RWPE2 (cell line): ENCODE data around the gene KIAA0513.

Experiments
- ATAC-seq: fragments of 200-7000 bp; cut with Tn5 transposase; 3 replicates; pipeline ENCODE4 v1.9.1; 2021; ENCODE audit warnings: low read depth
- DNase-seq: peaks from one replicate; pipeline ENCODE4 v3.0.0-alpha.2; 2020; ENCODE audit warnings: low spot score
- H3K27ac ChIP-seq: fragments of 450-650 bp; 2 replicates; pipeline ENCODE4 v1.5.1; 2017; ENCODE audit warnings: mild to moderate bottlenecking; ENCODE audit not compliant: poor library complexity, severe bottlenecking
- H3K27me3 ChIP-seq: fragments of 250-450 bp; sonication (Bioruptor Pico); 2 replicates; pipeline ENCODE4 v1.5.1; 2021; ENCODE audit warnings: mild to moderate bottlenecking, moderate library complexity; ENCODE audit not compliant: insufficient read depth, poor library complexity, severe bottlenecking
- H3K36me3 ChIP-seq: fragments of 250-450 bp; sonication (Bioruptor Pico); 2 replicates; pipeline ENCODE4 v1.5.1; 2020; ENCODE audit warnings: low read depth, mild to moderate bottlenecking, moderate library complexity
- H3K4me1 ChIP-seq: fragments of 250-450 bp; sonication (Bioruptor Pico); 2 replicates; pipeline ENCODE4 v1.5.1; 2021; ENCODE audit warnings: mild to moderate bottlenecking, moderate library complexity; ENCODE audit not compliant: insufficient read depth, poor library complexity, severe bottlenecking
- H3K4me3 ChIP-seq: fragments of 250-450 bp; sonication (Bioruptor Pico); 2 replicates; pipeline ENCODE4 v1.5.1; 2021; ENCODE audit warnings: mild to moderate bottlenecking, moderate library complexity; ENCODE audit not compliant: severe bottlenecking
- H3K9me3 ChIP-seq: fragments of 250-450 bp; sonication (Bioruptor Pico); 2 replicates; pipeline ENCODE4 v1.5.1; 2021; ENCODE audit warnings: mild to moderate bottlenecking, moderate library complexity; ENCODE audit not compliant: severe bottlenecking
- TF ChIP-seq, protein P1 (sequence below): fragments of 450-650 bp; IDR thresholded peaks from one replicate; pipeline ENCODE4 v1.5.1; 2017; ENCODE audit warnings: mild to moderate bottlenecking, moderate library complexity; ENCODE audit not compliant: poor library complexity, severe bottlenecking

Gene KIAA0513

GRCh38 chr16:85082173-85083050 lies 54.8 kb downstream of the KIAA0513 start:
- no peak for ATAC-seq
- Histone ChIP-seq H3K4me1 (no peaks in the 10 kb centered on the region), H3K36me3 (no peaks in the 10 kb centered on the region), H3K9me3 (no peaks in the 10 kb centered on the region), H3K4me3 (no peak overlapping the region), H3K27me3 (no peaks in the 10 kb centered on the region), H3K27ac (no peak overlapping the region)
- no peak for DNase-seq
- TF ChIP-seq, protein P1, sequence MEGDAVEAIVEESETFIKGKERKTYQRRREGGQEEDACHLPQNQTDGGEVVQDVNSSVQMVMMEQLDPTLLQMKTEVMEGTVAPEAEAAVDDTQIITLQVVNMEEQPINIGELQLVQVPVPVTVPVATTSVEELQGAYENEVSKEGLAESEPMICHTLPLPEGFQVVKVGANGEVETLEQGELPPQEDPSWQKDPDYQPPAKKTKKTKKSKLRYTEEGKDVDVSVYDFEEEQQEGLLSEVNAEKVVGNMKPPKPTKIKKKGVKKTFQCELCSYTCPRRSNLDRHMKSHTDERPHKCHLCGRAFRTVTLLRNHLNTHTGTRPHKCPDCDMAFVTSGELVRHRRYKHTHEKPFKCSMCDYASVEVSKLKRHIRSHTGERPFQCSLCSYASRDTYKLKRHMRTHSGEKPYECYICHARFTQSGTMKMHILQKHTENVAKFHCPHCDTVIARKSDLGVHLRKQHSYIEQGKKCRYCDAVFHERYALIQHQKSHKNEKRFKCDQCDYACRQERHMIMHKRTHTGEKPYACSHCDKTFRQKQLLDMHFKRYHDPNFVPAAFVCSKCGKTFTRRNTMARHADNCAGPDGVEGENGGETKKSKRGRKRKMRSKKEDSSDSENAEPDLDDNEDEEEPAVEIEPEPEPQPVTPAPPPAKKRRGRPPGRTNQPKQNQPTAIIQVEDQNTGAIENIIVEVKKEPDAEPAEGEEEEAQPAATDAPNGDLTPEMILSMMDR: no peak

GRCh38 chr16:85083051-85083639 lies 55.5 kb downstream of the KIAA0513 start:
- TF ChIP-seq, protein P1: no peak
- Histone ChIP-seq H3K27ac (no peak overlapping the region), H3K4me1 (no peaks in the 10 kb centered on the region), H3K4me3 (no peak overlapping the region), H3K36me3 (no peaks in the 10 kb centered on the region), H3K27me3 (no peaks in the 10 kb centered on the region), H3K9me3 (no peaks in the 10 kb centered on the region)
- ATAC-seq: no peak
- DNase-seq: no peak

- H3K4me1 ChIP-seq: peaks cover 8% of the 10 kb centered on the region
- H3K4me3 ChIP-seq: no peak overlapping the region
- no peak for DNase-seq
- no peaks in the 10 kb centered on the region for H3K27me3 ChIP-seq
- TF ChIP-seq, protein P1: no peak
- no peaks in the 10 kb centered on the region for H3K36me3 ChIP-seq
- H3K27ac ChIP-seq: no peak overlapping the region
- no peaks in the 10 kb centered on the region for H3K9me3 ChIP-seq
- no peak for ATAC-seq
These were observed 57.4 kb downstream of the KIAA0513 start for GRCh38 chr16:85084841-85085510.

GRCh38 chr16:85085721-85086120 lies 58.1 kb downstream of the KIAA0513 start:
- H3K27ac ChIP-seq: no peak overlapping the region
- H3K9me3 ChIP-seq: no peaks in the 10 kb centered on the region
- ATAC-seq: no peak
- peaks cover 10% of the 10 kb centered on the region for H3K4me1 ChIP-seq
- no peaks in the 10 kb centered on the region for H3K36me3 ChIP-seq
- no peak overlapping the region for H3K4me3 ChIP-seq
- TF ChIP-seq, protein P1: no peak
- no peak for DNase-seq
- H3K27me3 ChIP-seq: no peaks in the 10 kb centered on the region
